ENCODE results near the gene FBXW7.

FBXW7 gene

GRCh38 chr4:152427981-152428380, 107.9 kb downstream of the FBXW7 start:
- no peak for DNase-seq (ENCODE audit: low spot score)

GRCh38 chr4:152424977-152425376, 110.9 kb downstream of the FBXW7 start:
- DNase-seq (ENCODE audit: low spot score), result no peak

- no peak for DNase-seq (ENCODE audit: low spot score)
Observed at GRCh38 chr4:152424396-152424795, 111.5 kb downstream of the FBXW7 start.

- DNase-seq (ENCODE audit: low spot score), result no peak
Observed at GRCh38 chr4:152422817-152423320, 113.0 kb downstream of the FBXW7 start.

GRCh38 chr4:152421576-152421975, 114.3 kb downstream of the FBXW7 start:
- DNase-seq (ENCODE audit: low spot score), result no peak

GRCh38 chr4:152419809-152420208, 116.1 kb downstream of the FBXW7 start:
- DNase-seq (ENCODE audit: low spot score), result no peak

GRCh38 chr4:152417673-152418072, 118.2 kb downstream of the FBXW7 start:
- DNase-seq (ENCODE audit: low spot score), result no peak

- DNase-seq (ENCODE audit: low spot score), result peak; percentile 6
Observed at GRCh38 chr4:152415980-152416379, 119.9 kb downstream of the FBXW7 start.

- peak; percentile 5 for DNase-seq (ENCODE audit: low spot score)
Observed at GRCh38 chr4:152408514-152409327, 127.2 kb downstream of the FBXW7 start.

GRCh38 chr4:152401424-152401823, 134.5 kb downstream of the FBXW7 start:
- DNase-seq (ENCODE audit: low spot score), result no peak

GRCh38 chr4:152399246-152399645, 136.6 kb downstream of the FBXW7 start:
- no peak for DNase-seq (ENCODE audit: low spot score)

GRCh38 chr4:152398060-152398459, 137.8 kb downstream of the FBXW7 start:
- DNase-seq (ENCODE audit: low spot score), result no peak

GRCh38 chr4:152394791-152395190, 141.1 kb downstream of the FBXW7 start:
- no peak for DNase-seq (ENCODE audit: low spot score)

GRCh38 chr4:152392079-152392478, 143.8 kb downstream of the FBXW7 start:
- DNase-seq (ENCODE audit: low spot score), result no peak

- DNase-seq (ENCODE audit: low spot score), result no peak
Observed at GRCh38 chr4:152390216-152390615, 145.7 kb downstream of the FBXW7 start.

GRCh38 chr4:152389359-152389758, 146.5 kb downstream of the FBXW7 start:
- DNase-seq (ENCODE audit: low spot score), result no peak

- no peak for DNase-seq (ENCODE audit: low spot score)
Observed at GRCh38 chr4:152385551-152385950, 150.3 kb downstream of the FBXW7 start.

- no peak for DNase-seq (ENCODE audit: low spot score)
Observed at GRCh38 chr4:152382057-152382785, 153.7 kb downstream of the FBXW7 start.

GRCh38 chr4:152380919-152381318, 155.0 kb downstream of the FBXW7 start:
- no peak for DNase-seq (ENCODE audit: low spot score)

- DNase-seq (ENCODE audit: low spot score), result no peak
Observed at GRCh38 chr4:152380185-152380584, 155.7 kb downstream of the FBXW7 start.

GRCh38 chr4:152374606-152375285, 161.1 kb downstream of the FBXW7 start:
- DNase-seq (ENCODE audit: low spot score), result no peak

GRCh38 chr4:152374153-152374552, 161.7 kb downstream of the FBXW7 start:
- no peak for DNase-seq (ENCODE audit: low spot score)

GRCh38 chr4:152372444-152372843, 163.4 kb downstream of the FBXW7 start:
- DNase-seq (ENCODE audit: low spot score), result no peak

All from hepatic stellate cell (primary cell).